Suppressor macrophage treated with lipopolysaccharide for 1 hour (primary cell): ENCODE measurements around the gene PRCP.
A peak's percentile ranks its signal among the peaks of the same experiment; 100 is the strongest.
"Not testable (repeated sequence)": the region's sequence is repeated elsewhere in the genome, so short reads cannot be mapped to it uniquely, and the experiment has no call there.

Experiments used
- DNase-seq, 3 donors: peaks; one replicate each; pipeline ENCODE4 v3.0.0-alpha.2; 2020 to 2022

The PRCP gene

GRCh38 chr11:82869657-82870056 lies 30.6 kb downstream of the PRCP start:
- DNase-seq, result peak in 1 of 3 donors; percentile 20

- DNase-seq, result peak; percentile 91 to 94 (median 94)
Observed at GRCh38 chr11:82867495-82868082, 32.6 kb downstream of the PRCP start.

GRCh38 chr11:82865841-82866240 lies 34.4 kb downstream of the PRCP start:
- DNase-seq, result no peak

GRCh38 chr11:82864268-82864667 lies 36.0 kb downstream of the PRCP start:
- peak; percentile 80 to 85 (median 82) for DNase-seq

- DNase-seq, result no peak
Observed at GRCh38 chr11:82863209-82863608, 37.0 kb downstream of the PRCP start.

- DNase-seq, result no peak
Observed at GRCh38 chr11:82862379-82862778, 37.9 kb downstream of the PRCP start.

- no peak for DNase-seq
Observed at GRCh38 chr11:82859750-82860149, 40.5 kb downstream of the PRCP start.

GRCh38 chr11:82858556-82859091 lies 41.6 kb downstream of the PRCP start:
- DNase-seq, result no peak

GRCh38 chr11:82858133-82858532 lies 42.1 kb downstream of the PRCP start:
- no peak for DNase-seq

- DNase-seq, result no peak
Observed at GRCh38 chr11:82857145-82857544, 43.1 kb downstream of the PRCP start.

- DNase-seq, result no peak
Observed at GRCh38 chr11:82855616-82856015, 44.6 kb downstream of the PRCP start.

- not testable (repeated sequence) for DNase-seq
Observed at GRCh38 chr11:82854916-82855315, 45.3 kb downstream of the PRCP start.

- DNase-seq, result no peak
Observed at GRCh38 chr11:82854242-82854641, 46.0 kb downstream of the PRCP start.

GRCh38 chr11:82848829-82849228 lies 51.4 kb downstream of the PRCP start:
- no peak for DNase-seq

GRCh38 chr11:82845356-82846353 lies 54.6 kb downstream of the PRCP start:
- peak; percentile 40 to 43 (median 42) for DNase-seq

GRCh38 chr11:82843057-82843795 lies 57.0 kb downstream of the PRCP start:
- no peak for DNase-seq

GRCh38 chr11:82842019-82842418 lies 58.2 kb downstream of the PRCP start:
- DNase-seq, result no peak

GRCh38 chr11:82837650-82838049 lies 62.6 kb downstream of the PRCP start:
- no peak for DNase-seq

GRCh38 chr11:82832983-82833382 lies 67.2 kb downstream of the PRCP start:
- DNase-seq, result no peak

GRCh38 chr11:82831364-82831763 lies 68.9 kb downstream of the PRCP start:
- no peak for DNase-seq

- no peak for DNase-seq
Observed at GRCh38 chr11:82830746-82831145, 69.5 kb downstream of the PRCP start.

- DNase-seq, result no peak
Observed at GRCh38 chr11:82829101-82829500, 71.1 kb downstream of the PRCP start.

- DNase-seq, result no peak
Observed at GRCh38 chr11:82828472-82828871, 71.8 kb downstream of the PRCP start.
